ENCODE measurements around the gene TMEM108.

TMEM108 gene

GRCh38 chr3:133115176-133115575, 77.0 kb downstream of the TMEM108 start:
- no peak overlapping the region for H3K27ac ChIP-seq
- no peak for TF ChIP-seq ZFX (IDR thresholded peaks at IDR 0.05; ENCODE audit: borderline replicate concordance)

GRCh38 chr3:133117342-133117741, 79.2 kb downstream of the TMEM108 start:
- no peak for TF ChIP-seq ZFX (IDR thresholded peaks at IDR 0.05; ENCODE audit: borderline replicate concordance)
- no peak for TF ChIP-seq CTCF (IDR thresholded peaks at IDR 0.05)

GRCh38 chr3:133119176-133119575, 81.0 kb downstream of the TMEM108 start:
- no peak overlapping the region for H3K27ac ChIP-seq
- TF ChIP-seq CTCF (IDR thresholded peaks at IDR 0.05) (no peak), ZFX (IDR thresholded peaks at IDR 0.05; ENCODE audit: borderline replicate concordance) (no peak)

More at GRCh38 chr3:133117342-133117741, 79.2 kb downstream of the TMEM108 start:
- H3K27ac ChIP-seq = no peak overlapping the region

- H3K27ac ChIP-seq = no peak overlapping the region
- no peak for TF ChIP-seq ZFX (IDR thresholded peaks at IDR 0.05; ENCODE audit: borderline replicate concordance)
- TF ChIP-seq CTCF (IDR thresholded peaks at IDR 0.05) = no peak
Observed at GRCh38 chr3:133121450-133121849, 83.3 kb downstream of the TMEM108 start.

GRCh38 chr3:133123636-133124035, 85.4 kb downstream of the TMEM108 start:
- TF ChIP-seq ZFX (IDR thresholded peaks at IDR 0.05; ENCODE audit: borderline replicate concordance) (no peak), CTCF (IDR thresholded peaks at IDR 0.05) (no peak)
- no peak overlapping the region for H3K27ac ChIP-seq

- no peak overlapping the region for H3K27ac ChIP-seq
- TF ChIP-seq CTCF (IDR thresholded peaks at IDR 0.05) (no peak), ZFX (IDR thresholded peaks at IDR 0.05; ENCODE audit: borderline replicate concordance) (no peak)
Observed at GRCh38 chr3:133124511-133124910, 86.3 kb downstream of the TMEM108 start.

GRCh38 chr3:133125171-133125570, 87.0 kb downstream of the TMEM108 start:
- TF ChIP-seq CTCF (IDR thresholded peaks at IDR 0.05) (no peak), ZFX (IDR thresholded peaks at IDR 0.05; ENCODE audit: borderline replicate concordance) (no peak)
- H3K27ac ChIP-seq = no peak overlapping the region

GRCh38 chr3:133125802-133126201, 87.6 kb downstream of the TMEM108 start:
- no peak overlapping the region for H3K27ac ChIP-seq
- TF ChIP-seq ZFX (IDR thresholded peaks at IDR 0.05; ENCODE audit: borderline replicate concordance) = no peak
- no peak for TF ChIP-seq CTCF (IDR thresholded peaks at IDR 0.05)

Data from 22Rv1 (cell line).